NCI-H510A treated with DMSO at 0.1 percent for 48 hours (cell line): Measurements from ENCODE around the gene ADAMTS18.
A peak's percentile ranks its signal among the peaks of the same experiment; 100 is the strongest.
"Not testable (repeated sequence)": the region's sequence is repeated elsewhere in the genome, so short reads cannot be mapped to it uniquely, and the experiment has no call there.

ENCODE experiments used
- DNase-seq: peaks from one replicate; lab custom pipeline; 2025; lab: John Stamatoyannopoulos, UW

ADAMTS18 gene

GRCh38 chr16:77434530-77435271 is at the start of gene ADAMTS18:
TSS of gene ADAMTS18 (minus strand) at chr16:77435034. CDS start at chr16:77434695, 339 bp downstream.
- DNase-seq, result peak; percentile 45

- DNase-seq, result no peak
These were observed 46.0 kb upstream of the ADAMTS18 start for GRCh38 chr16:77480681-77481315.

GRCh38 chr16:77472262-77472661 is 37.4 kb upstream of the ADAMTS18 start:
- no peak for DNase-seq

- DNase-seq, result no peak
These were observed 36.0 kb upstream of the ADAMTS18 start for GRCh38 chr16:77470851-77471250.

GRCh38 chr16:77469634-77470033 is 34.8 kb upstream of the ADAMTS18 start:
- DNase-seq, result no peak

- no peak for DNase-seq
These were observed 34.0 kb upstream of the ADAMTS18 start for GRCh38 chr16:77468831-77469230.

GRCh38 chr16:77467821-77468335 is 33.0 kb upstream of the ADAMTS18 start:
- DNase-seq, result no peak

- not testable (repeated sequence) for DNase-seq
These were observed 28.8 kb upstream of the ADAMTS18 start for GRCh38 chr16:77463659-77464058.

- DNase-seq, result no peak
These were observed 28.1 kb upstream of the ADAMTS18 start for GRCh38 chr16:77462894-77463293.

- DNase-seq, result peak; percentile 53
These were observed 24.9 kb upstream of the ADAMTS18 start for GRCh38 chr16:77459534-77460254.

GRCh38 chr16:77457046-77457445 is 22.2 kb upstream of the ADAMTS18 start:
- no peak for DNase-seq

GRCh38 chr16:77452243-77452642 is 17.4 kb upstream of the ADAMTS18 start:
- DNase-seq, result no peak

GRCh38 chr16:77450790-77451487 is 16.1 kb upstream of the ADAMTS18 start:
- DNase-seq, result peak; percentile 93

GRCh38 chr16:77449208-77449607 is 14.4 kb upstream of the ADAMTS18 start:
- no peak for DNase-seq

- no peak for DNase-seq
These were observed 10.5 kb upstream of the ADAMTS18 start for GRCh38 chr16:77445324-77445723.

GRCh38 chr16:77444147-77444460 is 9.3 kb upstream of the ADAMTS18 start:
- DNase-seq, result no peak

GRCh38 chr16:77443357-77444146 is 8.7 kb upstream of the ADAMTS18 start:
- peak; percentile 13 for DNase-seq

- no peak for DNase-seq
These were observed 7.2 kb upstream of the ADAMTS18 start for GRCh38 chr16:77442078-77442477.

- no peak for DNase-seq
These were observed 4.3 kb upstream of the ADAMTS18 start for GRCh38 chr16:77439106-77439505.

GRCh38 chr16:77437859-77438258 is 3.0 kb upstream of the ADAMTS18 start:
- peak; percentile 18 for DNase-seq

- DNase-seq, result peak; percentile 45
These were observed 512 bp upstream of the ADAMTS18 start for GRCh38 chr16:77435272-77435820.
